Measurements from ENCODE around the gene ZNF865.

ZNF865 gene

GRCh38 chr19:55650602-55651230, 45.3 kb downstream of the ZNF865 start:
- Histone ChIP-seq H3K27me3 (ENCODE audit: insufficient read depth, low read length, poor library complexity) (no peaks in the 10 kb centered on the region), H3K36me3 (ENCODE audit: insufficient read depth, low read length) (peaks cover 12% of the 10 kb centered on the region), H3K79me2 (ENCODE audit: insufficient read depth, low read length) (peaks cover 37% of the 10 kb centered on the region), H3K4me1 (ENCODE audit: insufficient read depth, low read length) (peaks cover 48% of the 10 kb centered on the region), H2AFZ (ENCODE audit: low read depth, low read length) (no peak overlapping the region), H4K20me1 (ENCODE audit: insufficient read depth, low read length) (peaks cover 3% of the 10 kb centered on the region), H3K27ac (ENCODE audit: low read length) (no peak overlapping the region), H3K9me3 (ENCODE audit: insufficient read depth, low read length, severe bottlenecking) (no peaks in the 10 kb centered on the region), H3K4me2 (ENCODE audit: insufficient read depth, low read length) (no peak overlapping the region), H3K9ac (ENCODE audit: low read depth, low read length) (peak overlapping the region; percentile 8), H3K4me3 (ENCODE audit: low read depth in 1 of 2, low read length in 2 of 2) (no peak overlapping the region)
- ATAC-seq (ENCODE audit: insufficient read depth, low read depth) (no peak), DNase-seq (no peak)
- TF ChIP-seq CTCF (IDR thresholded peaks at IDR 0.05; ENCODE audit: borderline replicate concordance, extremely low read depth, low read length, poor library complexity, severe bottlenecking) (no peak), EZH2 (IDR thresholded peaks at IDR 0.05; ENCODE audit: borderline replicate concordance, low read depth, low read length, severe bottlenecking) (no peak)

- Histone ChIP-seq H2AFZ (ENCODE audit: low read depth, low read length) (no peak overlapping the region), H3K4me3 (ENCODE audit: low read depth in 1 of 2, low read length in 2 of 2) (no peak overlapping the region), H3K36me3 (ENCODE audit: insufficient read depth, low read length) (peaks cover 16% of the 10 kb centered on the region), H4K20me1 (ENCODE audit: insufficient read depth, low read length) (peaks cover 8% of the 10 kb centered on the region), H3K9ac (ENCODE audit: low read depth, low read length) (0 out of 2 replicates have a peak overlapping the region, but pooled peaks have one; percentile 8), H3K4me2 (ENCODE audit: insufficient read depth, low read length) (no peak overlapping the region), H3K27ac (ENCODE audit: low read length) (no peak overlapping the region), H3K9me3 (ENCODE audit: insufficient read depth, low read length, severe bottlenecking) (no peaks in the 10 kb centered on the region), H3K4me1 (ENCODE audit: insufficient read depth, low read length) (peaks cover 53% of the 10 kb centered on the region), H3K27me3 (ENCODE audit: insufficient read depth, low read length, poor library complexity) (no peaks in the 10 kb centered on the region), H3K79me2 (ENCODE audit: insufficient read depth, low read length) (peaks cover 41% of the 10 kb centered on the region)
- DNase-seq (no peak), ATAC-seq (ENCODE audit: insufficient read depth, low read depth) (no peak)
- no peak for TF ChIP-seq CTCF (IDR thresholded peaks at IDR 0.05; ENCODE audit: borderline replicate concordance, extremely low read depth, low read length, poor library complexity, severe bottlenecking)
Observed at GRCh38 chr19:55651236-55651635, 45.8 kb downstream of the ZNF865 start.

- H3K27ac ChIP-seq (ENCODE audit: low read length) = no peak overlapping the region; the same call in 1 of the 2 replicates
- H4K20me1 ChIP-seq (ENCODE audit: insufficient read depth, low read length) = peaks cover 21% of the 10 kb centered on the region
- H3K9me3 ChIP-seq (ENCODE audit: insufficient read depth, low read length, severe bottlenecking) = no peaks in the 10 kb centered on the region
- no peaks in the 10 kb centered on the region for H3K27me3 ChIP-seq (ENCODE audit: insufficient read depth, low read length, poor library complexity)
- peaks cover 52% of the 10 kb centered on the region for H3K79me2 ChIP-seq (ENCODE audit: insufficient read depth, low read length)
- H3K9ac ChIP-seq (ENCODE audit: low read depth, low read length) = peak overlapping the region; percentile 90
- H2AFZ ChIP-seq (ENCODE audit: low read depth, low read length) = no peak overlapping the region
- peak overlapping the region; percentile 60 for H3K4me2 ChIP-seq (ENCODE audit: insufficient read depth, low read length)
- no peak for DNase-seq
- peaks cover 56% of the 10 kb centered on the region for H3K4me1 ChIP-seq (ENCODE audit: insufficient read depth, low read length)
- TF ChIP-seq CTCF (IDR thresholded peaks at IDR 0.05; ENCODE audit: borderline replicate concordance, extremely low read depth, low read length, poor library complexity, severe bottlenecking) (no peak), EZH2 (IDR thresholded peaks at IDR 0.05; ENCODE audit: borderline replicate concordance, low read depth, low read length, severe bottlenecking) (no peak)
- peaks cover 28% of the 10 kb centered on the region for H3K36me3 ChIP-seq (ENCODE audit: insufficient read depth, low read length)
- H3K4me3 ChIP-seq (ENCODE audit: low read depth in 1 of 2, low read length in 2 of 2) = no peak overlapping the region; a peak in 2 of 4 replicates
- no peak for ATAC-seq (ENCODE audit: insufficient read depth, low read depth)
Observed at GRCh38 chr19:55652311-55653128, 47.1 kb downstream of the ZNF865 start.
